Measurements from ENCODE around the gene ALDH18A1. TPM values are rescaled to one million over a fixed set of nuclear protein-coding genes. Genes with fewer than 3 reads are reported as not detected.

The ALDH18A1 gene
- total RNA-seq, 2 donors from 2014 or later: 81.0 to 130 TPM

DNA sequence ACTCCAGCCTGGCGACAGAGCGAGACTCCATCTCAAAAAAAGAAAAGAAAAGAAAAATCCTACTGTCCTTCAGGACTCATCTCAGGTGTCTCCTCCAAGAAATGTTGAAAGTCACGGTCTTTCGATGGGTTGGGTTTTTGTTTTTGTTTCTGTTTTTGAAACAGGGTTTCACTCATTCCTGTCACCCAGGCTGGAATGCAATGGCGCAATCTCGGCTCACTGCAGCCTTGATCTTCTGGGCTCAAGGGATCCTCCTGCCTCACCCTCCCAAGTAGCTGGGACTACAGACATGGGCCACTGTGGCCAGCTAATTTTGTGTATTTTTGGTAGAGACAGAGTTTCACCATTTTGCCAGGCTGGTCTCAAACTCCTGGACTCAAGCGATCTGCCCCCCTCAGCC is 92.2 kb downstream of the ALDH18A1 start:
- Histone ChIP-seq H3K27ac (ENCODE audit: low read depth, low read length) (no peak overlapping the region), H3K9ac (ENCODE audit: extremely low read depth, low read length, poor library complexity, severe bottlenecking) (no peak overlapping the region), H3K4me3 (ENCODE audit: low read length) (no peak overlapping the region), H3K27me3 (ENCODE audit: control insufficient read depth, insufficient read depth, low read length, poor library complexity, severe bottlenecking) (peaks cover 12% of the 10 kb centered on the region), H3K36me3 (ENCODE audit: control insufficient read depth, insufficient read depth, low read length) (no peaks in the 10 kb centered on the region), H3K4me1 (ENCODE audit: control insufficient read depth, insufficient read depth, low read length) (peaks cover 4% of the 10 kb centered on the region), H3K9me3 (ENCODE audit: control insufficient read depth, low read length) (no peaks in the 10 kb centered on the region)
- Mint-ChIP-seq H3K4me3 (no peak overlapping the region), H3K27me3 (ENCODE audit: insufficient read depth) (peaks cover 10% of the 10 kb centered on the region), H3K9me3 (no peaks in the 10 kb centered on the region), H3K4me1 (peaks cover 12% of the 10 kb centered on the region), H3K27ac (peak overlapping the region; percentile 20), H3K36me3 (ENCODE audit: low read depth) (no peaks in the 10 kb centered on the region)
- no peak for DNase-seq
- WGBS, 2 experiments (ENCODE audit: insufficient coverage in 1 of 2, insufficient read length in 1 of 2): 94 to 95% methylated on average over 3 to 7 of the region's 7 CpGs
- TF ChIP-seq, protein P1, sequence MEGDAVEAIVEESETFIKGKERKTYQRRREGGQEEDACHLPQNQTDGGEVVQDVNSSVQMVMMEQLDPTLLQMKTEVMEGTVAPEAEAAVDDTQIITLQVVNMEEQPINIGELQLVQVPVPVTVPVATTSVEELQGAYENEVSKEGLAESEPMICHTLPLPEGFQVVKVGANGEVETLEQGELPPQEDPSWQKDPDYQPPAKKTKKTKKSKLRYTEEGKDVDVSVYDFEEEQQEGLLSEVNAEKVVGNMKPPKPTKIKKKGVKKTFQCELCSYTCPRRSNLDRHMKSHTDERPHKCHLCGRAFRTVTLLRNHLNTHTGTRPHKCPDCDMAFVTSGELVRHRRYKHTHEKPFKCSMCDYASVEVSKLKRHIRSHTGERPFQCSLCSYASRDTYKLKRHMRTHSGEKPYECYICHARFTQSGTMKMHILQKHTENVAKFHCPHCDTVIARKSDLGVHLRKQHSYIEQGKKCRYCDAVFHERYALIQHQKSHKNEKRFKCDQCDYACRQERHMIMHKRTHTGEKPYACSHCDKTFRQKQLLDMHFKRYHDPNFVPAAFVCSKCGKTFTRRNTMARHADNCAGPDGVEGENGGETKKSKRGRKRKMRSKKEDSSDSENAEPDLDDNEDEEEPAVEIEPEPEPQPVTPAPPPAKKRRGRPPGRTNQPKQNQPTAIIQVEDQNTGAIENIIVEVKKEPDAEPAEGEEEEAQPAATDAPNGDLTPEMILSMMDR (conservative IDR thresholded peaks at IDR 0.05): no peak

DNA sequence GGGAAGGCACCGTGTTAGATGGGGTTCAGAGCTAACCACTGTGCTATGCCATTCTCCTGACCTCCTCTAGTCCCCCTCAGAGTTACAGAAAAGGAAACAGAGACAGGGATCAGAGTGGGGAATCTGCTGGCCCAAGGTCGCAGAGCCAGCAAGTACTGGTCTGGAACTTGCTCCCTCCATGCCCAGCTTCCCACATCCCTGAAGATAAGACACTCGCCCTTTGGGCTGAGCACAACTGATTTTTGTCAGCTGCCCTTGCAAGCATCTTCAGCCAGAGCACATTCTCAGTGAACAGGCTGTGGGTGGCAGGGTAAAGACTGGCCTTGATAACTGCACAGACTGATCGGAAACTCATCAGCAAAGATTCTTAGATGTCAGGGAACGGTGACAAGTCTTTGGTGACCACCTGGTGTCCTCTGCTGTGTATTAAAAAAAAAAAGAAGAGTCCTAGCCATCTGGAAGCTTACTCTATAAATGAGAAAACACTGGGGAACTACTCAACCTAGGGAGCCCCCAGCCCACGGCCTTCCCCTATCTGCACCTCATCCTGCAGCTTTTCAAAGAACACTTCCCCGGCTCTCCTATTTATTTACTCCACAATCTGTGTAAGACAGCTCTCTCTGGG is 94.1 kb downstream of the ALDH18A1 start:
- H3K9ac ChIP-seq (ENCODE audit: extremely low read depth, low read length, poor library complexity, severe bottlenecking): no peak overlapping the region
- DNase-seq: no peak

DNA sequence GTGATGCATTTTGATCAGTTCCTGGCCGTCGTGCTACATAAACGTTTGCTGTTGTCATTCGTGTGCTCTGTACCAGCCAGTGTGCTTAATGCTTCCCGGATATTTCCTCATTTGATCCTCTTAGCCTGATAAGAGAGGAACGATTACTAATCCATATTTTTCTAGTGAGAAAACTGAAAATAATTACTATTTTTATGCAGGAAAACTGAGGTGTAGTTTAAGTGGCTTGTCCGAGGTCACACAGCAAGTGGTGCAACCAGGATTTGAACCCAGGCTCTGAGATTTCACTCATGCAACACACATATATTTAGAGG is 94.7 kb downstream of the ALDH18A1 start:
- Histone ChIP-seq H3K9me3 (ENCODE audit: control insufficient read depth, low read length) (no peaks in the 10 kb centered on the region), H3K4me1 (ENCODE audit: control insufficient read depth, insufficient read depth, low read length) (peaks cover 6% of the 10 kb centered on the region), H3K36me3 (ENCODE audit: control insufficient read depth, insufficient read depth, low read length) (no peaks in the 10 kb centered on the region), H3K27me3 (ENCODE audit: control insufficient read depth, insufficient read depth, low read length, poor library complexity, severe bottlenecking) (peaks cover 12% of the 10 kb centered on the region), H3K27ac (ENCODE audit: low read depth, low read length) (no peak overlapping the region), H3K9ac (ENCODE audit: extremely low read depth, low read length, poor library complexity, severe bottlenecking) (no peak overlapping the region), H3K4me3 (ENCODE audit: low read length) (peak overlapping the region; percentile 78)
- TF ChIP-seq, protein P1 (conservative IDR thresholded peaks at IDR 0.05): no peak
- H3K27me3 Mint-ChIP-seq (ENCODE audit: insufficient read depth): peaks cover 10% of the 10 kb centered on the region
- no peak overlapping the region for H3K27ac Mint-ChIP-seq
- H3K4me1 Mint-ChIP-seq: peaks cover 35% of the 10 kb centered on the region
- WGBS, 2 experiments (ENCODE audit: insufficient coverage in 1 of 2, insufficient read length in 1 of 2): 69 to 79% methylated on average over 5 to 7 of the region's 7 CpGs
- H3K9me3 Mint-ChIP-seq: no peaks in the 10 kb centered on the region
- peak overlapping the region; percentile 91 for H3K4me3 Mint-ChIP-seq
- no peaks in the 10 kb centered on the region for H3K36me3 Mint-ChIP-seq (ENCODE audit: low read depth)
- no peak for DNase-seq

More for the DNA sequence above, 94.1 kb downstream of the ALDH18A1 start:
- H3K4me3 ChIP-seq (ENCODE audit: low read length): no peak overlapping the region
- Mint-ChIP-seq H3K4me3 (peak overlapping the region; percentile 91), H3K4me1 (peaks cover 30% of the 10 kb centered on the region), H3K27ac (no peak overlapping the region), H3K36me3 (ENCODE audit: low read depth) (no peaks in the 10 kb centered on the region), H3K27me3 (ENCODE audit: insufficient read depth) (peaks cover 10% of the 10 kb centered on the region), H3K9me3 (no peaks in the 10 kb centered on the region)
- no peak overlapping the region for H3K27ac ChIP-seq (ENCODE audit: low read depth, low read length)
- peaks cover 12% of the 10 kb centered on the region for H3K27me3 ChIP-seq (ENCODE audit: control insufficient read depth, insufficient read depth, low read length, poor library complexity, severe bottlenecking)
- TF ChIP-seq, protein P1 (conservative IDR thresholded peaks at IDR 0.05): no peak
- H3K4me1 ChIP-seq (ENCODE audit: control insufficient read depth, insufficient read depth, low read length): peaks cover 6% of the 10 kb centered on the region
- no peaks in the 10 kb centered on the region for H3K9me3 ChIP-seq (ENCODE audit: control insufficient read depth, low read length)
- H3K36me3 ChIP-seq (ENCODE audit: control insufficient read depth, insufficient read depth, low read length): no peaks in the 10 kb centered on the region
- WGBS, 2 experiments (ENCODE audit: insufficient coverage in 1 of 2, insufficient read length in 1 of 2): 82 to 85% methylated on average over 7 of the region's 7 CpGs
